ENCODE measurements around the gene CTU2. TPM values are rescaled to one million over a fixed set of nuclear protein-coding genes. Genes with fewer than 3 reads are reported as not detected.

Gene CTU2
- polyA plus RNA-seq, 1 experiment = 6.5 TPM

- Histone ChIP-seq H3K27me3 (ENCODE audit: control insufficient read depth, insufficient read depth, low read length) (no peaks in the 10 kb centered on the region), H3K4me3 (ENCODE audit: low read depth, low read length) (no peak overlapping the region), H3K9me3 (ENCODE audit: control insufficient read depth, insufficient read depth, low read length) (no peaks in the 10 kb centered on the region; the same call in 1 of the 2 replicates), H3K27ac (ENCODE audit: low read depth, low read length) (no peak overlapping the region)
- ChIA-PET POLR2A (no interaction called here), CTCF (interaction anchor here (0.6 to 1.5 kb wide), 3 partner anchors 16 to 37 kb away, joined by 3 to 6 read pairs (median 3); no protein-coding TSS in a partner anchor)
- DNase-seq (ENCODE audit: low read depth, low spot score) = no peak
- no peak for TF ChIP-seq CTCF (IDR thresholded peaks at IDR 0.05; ENCODE audit: low read depth, low read length)
Observed at GRCh38 chr16:88721815-88722755, 15.8 kb downstream of the CTU2 start.

- H3K4me3 ChIP-seq (ENCODE audit: low read depth, low read length) = no peak overlapping the region
- POLR2A ChIA-PET = no interaction called here
Observed at GRCh38 chr16:88722784-88723506, 16.6 kb downstream of the CTU2 start.

GRCh38 chr16:88723507-88723887 lies 17.2 kb downstream of the CTU2 start:
- TF ChIP-seq CTCF (IDR thresholded peaks at IDR 0.05; ENCODE audit: low read depth, low read length) = no peak
- CTCF ChIA-PET = interaction anchor here (1.5 kb wide), 1 partner anchor 38 kb away, joined by 3 read pairs; no protein-coding TSS in a partner anchor
- Histone ChIP-seq H3K27ac (ENCODE audit: low read depth, low read length) (no peak overlapping the region), H3K4me3 (ENCODE audit: low read depth, low read length) (no peak overlapping the region), H3K9me3 (ENCODE audit: control insufficient read depth, insufficient read depth, low read length) (no peaks in the 10 kb centered on the region; the same call in 1 of the 2 replicates), H3K27me3 (ENCODE audit: control insufficient read depth, insufficient read depth, low read length) (no peaks in the 10 kb centered on the region)
- POLR2A ChIA-PET = no interaction called here
- no peak for DNase-seq (ENCODE audit: low read depth, low spot score)

More at GRCh38 chr16:88722784-88723506, 16.6 kb downstream of the CTU2 start:
- H3K27me3 ChIP-seq (ENCODE audit: control insufficient read depth, insufficient read depth, low read length) = no peaks in the 10 kb centered on the region
- no peak for TF ChIP-seq CTCF (IDR thresholded peaks at IDR 0.05; ENCODE audit: low read depth, low read length)
- DNase-seq (ENCODE audit: low read depth, low spot score) = no peak
- no peak overlapping the region for H3K27ac ChIP-seq (ENCODE audit: low read depth, low read length)
- no peaks in the 10 kb centered on the region; the same call in 1 of the 2 replicates for H3K9me3 ChIP-seq (ENCODE audit: control insufficient read depth, insufficient read depth, low read length)
- CTCF ChIA-PET = interaction anchor here (0.6 to 1.5 kb wide), 3 partner anchors 15 to 38 kb away, joined by 3 to 6 read pairs (median 3); no protein-coding TSS in a partner anchor

GRCh38 chr16:88723911-88724310 lies 17.6 kb downstream of the CTU2 start:
- no peak for DNase-seq (ENCODE audit: low read depth, low spot score)
- no peak overlapping the region for H3K4me3 ChIP-seq (ENCODE audit: low read depth, low read length)
- ChIA-PET POLR2A (no interaction called here), CTCF (no interaction called here)
- H3K27me3 ChIP-seq (ENCODE audit: control insufficient read depth, insufficient read depth, low read length) = no peaks in the 10 kb centered on the region
- no peak for TF ChIP-seq CTCF (IDR thresholded peaks at IDR 0.05; ENCODE audit: low read depth, low read length)
- H3K9me3 ChIP-seq (ENCODE audit: control insufficient read depth, insufficient read depth, low read length) = no peaks in the 10 kb centered on the region; the same call in 1 of the 2 replicates
- H3K27ac ChIP-seq (ENCODE audit: low read depth, low read length) = peak overlapping the region; percentile 11
